GM20000 (cell line): ENCODE data around the gene PSD.
A peak's percentile ranks its signal among the peaks of the same experiment; 100 is the strongest.

Source experiments
- DNase-seq: peaks from one replicate; pipeline ENCODE4 v3.0.0; 2012; ENCODE audit warnings: low spot score
- CTCF ChIP-seq: IDR thresholded peaks from 2 replicates; pipeline ENCODE4 v1.5.1; 2012; ENCODE audit warnings: mild to moderate bottlenecking, control low read depth; ENCODE audit errors: extremely low read depth, missing control alignments

Gene PSD

GRCh38 chr10:102411341-102412255 is 7.0 kb downstream of the PSD start:
- no peak for TF ChIP-seq CTCF
- DNase-seq: no peak

GRCh38 chr10:102410429-102411073 is 8.0 kb downstream of the PSD start:
- TF ChIP-seq CTCF: no peak
- peak; percentile 40 for DNase-seq

GRCh38 chr10:102409604-102410428 is 8.8 kb downstream of the PSD start:
- peak; percentile 39 for DNase-seq
- TF ChIP-seq CTCF: no peak

GRCh38 chr10:102408728-102409603 is 9.6 kb downstream of the PSD start:
- DNase-seq: peak; percentile 81
- no peak for TF ChIP-seq CTCF

GRCh38 chr10:102408131-102408727 is 10.4 kb downstream of the PSD start:
- TF ChIP-seq CTCF: no peak

GRCh38 chr10:102407425-102408130 is 11.0 kb downstream of the PSD start:
- peak; percentile 22 for DNase-seq
- TF ChIP-seq CTCF: no peak

More at GRCh38 chr10:102408131-102408727, 10.4 kb downstream of the PSD start:
- peak; percentile 22 for DNase-seq
